GM12801 (cell line): ENCODE results near the gene HHIPL1.

ENCODE experiments used
- TF ChIP-seq, protein P1 (sequence below): IDR thresholded peaks from one replicate; pipeline ENCODE4 v1.5.1; 2011; ENCODE audit warnings: control low read depth; ENCODE audit not compliant: insufficient read length; ENCODE audit errors: extremely low read depth

HHIPL1 gene

DNA sequence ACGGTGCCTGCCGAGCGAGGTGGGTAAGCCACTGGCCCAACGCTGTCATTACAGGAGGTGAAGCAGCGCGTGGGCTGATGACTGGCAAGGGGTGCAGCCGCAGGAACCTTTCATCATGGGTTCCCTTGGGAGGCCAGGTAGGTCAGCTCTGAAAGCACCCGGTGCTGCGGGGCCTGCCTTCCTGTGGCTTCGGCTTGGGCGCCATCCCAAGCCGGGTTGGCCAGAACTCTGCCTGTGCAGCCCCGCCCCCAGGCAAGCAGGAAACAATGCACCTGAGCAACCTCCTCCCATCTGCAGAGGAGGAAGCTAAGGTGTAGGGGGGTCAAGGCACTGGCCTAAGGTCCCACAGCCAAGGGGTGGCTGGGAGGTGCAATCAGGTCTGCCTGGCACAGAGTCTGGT is 20.0 kb upstream of the HHIPL1 start:
- TF ChIP-seq, protein P1, sequence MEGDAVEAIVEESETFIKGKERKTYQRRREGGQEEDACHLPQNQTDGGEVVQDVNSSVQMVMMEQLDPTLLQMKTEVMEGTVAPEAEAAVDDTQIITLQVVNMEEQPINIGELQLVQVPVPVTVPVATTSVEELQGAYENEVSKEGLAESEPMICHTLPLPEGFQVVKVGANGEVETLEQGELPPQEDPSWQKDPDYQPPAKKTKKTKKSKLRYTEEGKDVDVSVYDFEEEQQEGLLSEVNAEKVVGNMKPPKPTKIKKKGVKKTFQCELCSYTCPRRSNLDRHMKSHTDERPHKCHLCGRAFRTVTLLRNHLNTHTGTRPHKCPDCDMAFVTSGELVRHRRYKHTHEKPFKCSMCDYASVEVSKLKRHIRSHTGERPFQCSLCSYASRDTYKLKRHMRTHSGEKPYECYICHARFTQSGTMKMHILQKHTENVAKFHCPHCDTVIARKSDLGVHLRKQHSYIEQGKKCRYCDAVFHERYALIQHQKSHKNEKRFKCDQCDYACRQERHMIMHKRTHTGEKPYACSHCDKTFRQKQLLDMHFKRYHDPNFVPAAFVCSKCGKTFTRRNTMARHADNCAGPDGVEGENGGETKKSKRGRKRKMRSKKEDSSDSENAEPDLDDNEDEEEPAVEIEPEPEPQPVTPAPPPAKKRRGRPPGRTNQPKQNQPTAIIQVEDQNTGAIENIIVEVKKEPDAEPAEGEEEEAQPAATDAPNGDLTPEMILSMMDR = no peak

GRCh38 chr14:99625476-99625875 is 19.5 kb upstream of the HHIPL1 start:
- TF ChIP-seq, protein P1 = no peak

- TF ChIP-seq, protein P1 = no peak
Measured at GRCh38 chr14:99626041-99626648, 18.8 kb upstream of the HHIPL1 start.

- TF ChIP-seq, protein P1 = no peak
Measured at GRCh38 chr14:99627100-99627499, 17.8 kb upstream of the HHIPL1 start.

DNA sequence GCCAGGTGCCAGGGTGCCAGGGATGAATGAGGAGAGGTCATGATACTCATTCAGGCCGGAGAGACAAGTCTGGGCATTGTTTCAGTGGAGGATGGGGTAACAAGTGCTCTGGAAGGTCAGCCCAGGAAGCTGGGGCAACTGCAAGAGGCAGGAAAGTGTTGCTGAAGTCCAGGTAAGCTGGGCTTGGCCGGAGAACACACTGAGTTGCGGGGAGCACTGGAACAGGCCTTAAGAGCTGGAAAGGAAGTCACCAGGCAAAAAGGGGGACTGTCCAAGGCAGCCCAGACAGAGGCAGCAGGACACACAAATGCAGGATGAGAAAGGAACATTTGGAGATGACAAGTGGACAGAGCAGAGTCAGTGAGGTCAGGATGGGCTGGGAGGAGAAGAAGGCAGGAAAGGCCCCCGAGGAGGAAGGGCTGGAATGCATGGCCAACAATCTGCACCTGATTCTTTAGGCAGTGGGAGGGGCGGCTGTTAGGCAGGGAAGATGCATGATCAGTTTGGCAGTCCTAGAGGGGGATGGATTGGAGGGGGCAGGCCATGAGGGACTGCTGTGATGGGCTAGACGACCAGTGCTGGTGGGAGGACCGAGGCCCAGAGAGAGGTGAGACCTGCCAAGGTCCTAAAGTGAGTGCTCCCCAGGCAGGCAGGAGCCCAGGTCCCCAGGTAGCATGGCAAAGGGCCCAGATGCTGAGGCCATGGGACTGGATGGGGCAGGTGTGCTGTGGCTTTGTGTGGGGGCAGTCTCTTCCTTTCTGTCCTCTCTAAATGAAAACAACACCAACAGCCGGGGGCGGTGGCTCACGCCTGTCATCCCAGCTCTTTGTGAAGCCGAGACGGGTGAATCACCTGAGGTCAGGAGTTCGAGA is 17.2 kb upstream of the HHIPL1 start:
- TF ChIP-seq, protein P1 = no peak

GRCh38 chr14:99628887-99629618 is 15.9 kb upstream of the HHIPL1 start:
- TF ChIP-seq, protein P1 = no peak

- TF ChIP-seq, protein P1 = no peak
Measured at GRCh38 chr14:99630202-99630601, 14.7 kb upstream of the HHIPL1 start.
